HL-60 (cell line): ENCODE measurements around the gene TLE3.

Source experiments
- DNase-seq, 2 experiments: peaks; one replicate each; pipeline ENCODE4 v3.0.0-alpha.2; 2010 to 2020; ENCODE audit warnings: low read depth in 1 of 2, low spot score in 1 of 2
- H3K27ac ChIP-seq: fragments of 250-450 bp; sonication (Bioruptor Pico); replicated peaks from 2 replicates; pipeline ENCODE4 v1.5.1; 2020; ENCODE audit warnings: mild to moderate bottlenecking, moderate library complexity
- H3K27me3 ChIP-seq: fragments of 250-450 bp; sonication (Bioruptor Pico); 2 replicates; pipeline ENCODE4 v1.5.1; 2021; ENCODE audit warnings: mild to moderate bottlenecking, moderate library complexity; ENCODE audit not compliant: insufficient read depth, poor library complexity, severe bottlenecking
- H3K4me3 ChIP-seq: replicated peaks from 2 replicates; pipeline ENCODE4 v1.5.1; 2011; ENCODE audit warnings: mild to moderate bottlenecking, control low read depth, low read length; ENCODE audit not compliant: insufficient read depth
- CTCF ChIP-seq: IDR thresholded peaks from one replicate; pipeline ENCODE4 v1.5.1; 2011; ENCODE audit warnings: low read length, control low read depth, inconsistent platforms; ENCODE audit not compliant: insufficient read depth
- GABPA ChIP-seq: IDR thresholded peaks from 2 replicates; pipeline ENCODE4 v1.6.1; 2012; ENCODE audit warnings: low read depth
- POLR2AphosphoS5 ChIP-seq: IDR thresholded peaks from 2 replicates; pipeline ENCODE4 v1.6.1; 2012; ENCODE audit warnings: low read depth
- REST ChIP-seq: IDR thresholded peaks from 2 replicates; pipeline ENCODE4 v1.6.1; 2012; ENCODE audit warnings: low read depth; ENCODE audit not compliant: insufficient replicate concordance
- SPI1 ChIP-seq: IDR thresholded peaks from 2 replicates; pipeline ENCODE4 v1.6.1; 2012; ENCODE audit warnings: low read depth, mild to moderate bottlenecking, borderline replicate concordance

TLE3 gene

GRCh38 chr15:70055601-70056051 is 42.1 kb downstream of the TLE3 start:
- no peak overlapping the region for H3K27ac ChIP-seq
- no peaks in the 10 kb centered on the region for H3K27me3 ChIP-seq
- no peak for TF ChIP-seq GABPA
- no peak for TF ChIP-seq SPI1
- no peak for TF ChIP-seq POLR2AphosphoS5
- TF ChIP-seq REST = no peak
- no peak for TF ChIP-seq CTCF
- H3K4me3 ChIP-seq = no peak overlapping the region
- no peak for DNase-seq

GRCh38 chr15:70054884-70055387 is 42.8 kb downstream of the TLE3 start:
- Histone ChIP-seq H3K27me3 (no peaks in the 10 kb centered on the region), H3K4me3 (no peak overlapping the region), H3K27ac (no peak overlapping the region)
- no peak for DNase-seq
- TF ChIP-seq SPI1 (no peak), GABPA (no peak), CTCF (no peak), REST (no peak), POLR2AphosphoS5 (no peak)

- TF ChIP-seq SPI1 = no peak
- TF ChIP-seq GABPA = no peak
- no peak for TF ChIP-seq POLR2AphosphoS5
- TF ChIP-seq REST = no peak
- no peak for TF ChIP-seq CTCF
- no peak for DNase-seq
- Histone ChIP-seq H3K4me3 (no peak overlapping the region), H3K27me3 (no peaks in the 10 kb centered on the region), H3K27ac (no peak overlapping the region)
Observed at GRCh38 chr15:70054366-70054765, 43.4 kb downstream of the TLE3 start.
